Mammary epithelial cell (primary cell): ENCODE results near the gene TMEM232.

Experiments
- CTCF ChIP-seq, 2 donors: IDR thresholded peaks in 1 of 2; conservative IDR thresholded peaks in 1 of 2; 2 replicates each; pipeline ENCODE4 v1.5.1; 2011 to 2012; ENCODE audit warnings: inconsistent platforms in 2 of 2, low read length in 2 of 2, mild to moderate bottlenecking in 2 of 2, control low read depth in 1 of 2, low read depth in 1 of 2; ENCODE audit not compliant: insufficient read depth in 1 of 2; ENCODE audit errors: extremely low read depth in 1 of 2
- EZH2 ChIP-seq: IDR thresholded peaks from 2 replicates; pipeline ENCODE4 v1.6.1; 2012; ENCODE audit warnings: low read length, inconsistent platforms, borderline replicate concordance

- TF ChIP-seq CTCF (conservative IDR thresholded peaks at IDR 0.05 in 1 of 2, IDR thresholded peaks at IDR 0.05 in 1 of 2; ENCODE audit: extremely low read depth in 1 of 2, insufficient read depth in 1 of 2, low read depth in 1 of 2, low read length in 2 of 2) (no peak), EZH2 (no peak)
Measured at GRCh38 chr5:110514030-110514429, 212.4 kb downstream of the TMEM232 start.
